Mucosa of gallbladder (tissue), 1 donor: ENCODE data around the gene IRS2. TPM values are rescaled to one million over a fixed set of nuclear protein-coding genes. Genes with fewer than 3 reads are reported as not detected.

Experiments used
- DNase-seq: peaks from one replicate; pipeline ENCODE4 v3.0.0-alpha.2; 2020; ENCODE audit warnings: low spot score
- total RNA-seq: library from RNA; stranded (reverse); gene quantifications from one replicate; pipeline ENCODE4 v1.2.1, GENCODE V29; 2021
- donor health status: DM: no; HTN: no; CAD: no.

IRS2 gene
- total RNA-seq, 1 donor from 2014 or later = 25.6 TPM

GRCh38 chr13:109730812-109731335 lies 55.5 kb downstream of the IRS2 start:
- no peak for DNase-seq

- DNase-seq = no peak
Measured at GRCh38 chr13:109728791-109729731, 57.3 kb downstream of the IRS2 start.

GRCh38 chr13:109728061-109728460 lies 58.3 kb downstream of the IRS2 start:
- DNase-seq = no peak

GRCh38 chr13:109727251-109727650 lies 59.1 kb downstream of the IRS2 start:
- no peak for DNase-seq

GRCh38 chr13:109725995-109726637 lies 60.3 kb downstream of the IRS2 start:
- DNase-seq = no peak

- DNase-seq = no peak
Measured at GRCh38 chr13:109725297-109725696, 61.1 kb downstream of the IRS2 start.

GRCh38 chr13:109724603-109725002 lies 61.8 kb downstream of the IRS2 start:
- no peak for DNase-seq

- DNase-seq = no peak
Measured at GRCh38 chr13:109723046-109723445, 63.3 kb downstream of the IRS2 start.

- no peak for DNase-seq
Measured at GRCh38 chr13:109722068-109722467, 64.3 kb downstream of the IRS2 start.

- no peak for DNase-seq
Measured at GRCh38 chr13:109720758-109721184, 65.6 kb downstream of the IRS2 start.

- DNase-seq = no peak
Measured at GRCh38 chr13:109719962-109720646, 66.3 kb downstream of the IRS2 start.

- no peak for DNase-seq
Measured at GRCh38 chr13:109718726-109719125, 67.7 kb downstream of the IRS2 start.

GRCh38 chr13:109717686-109718085 lies 68.7 kb downstream of the IRS2 start:
- no peak for DNase-seq

- DNase-seq = no peak
Measured at GRCh38 chr13:109715902-109716301, 70.5 kb downstream of the IRS2 start.

GRCh38 chr13:109713681-109714080 lies 72.7 kb downstream of the IRS2 start:
- DNase-seq = no peak

GRCh38 chr13:109712124-109712722 lies 74.2 kb downstream of the IRS2 start:
- no peak for DNase-seq

- DNase-seq = no peak
Measured at GRCh38 chr13:109707742-109708617, 78.4 kb downstream of the IRS2 start.

- DNase-seq = no peak
Measured at GRCh38 chr13:109707044-109707741, 79.2 kb downstream of the IRS2 start.

- DNase-seq = no peak
Measured at GRCh38 chr13:109706015-109706715, 80.2 kb downstream of the IRS2 start.
